SK-N-SH (cell line): ENCODE measurements around the gene NAPB. TPM values are rescaled to one million over a fixed set of nuclear protein-coding genes. Genes with fewer than 3 reads are reported as not detected.

Experiments used
- CTCF ChIA-PET: fragments of 300-600, 350-600 bp; formaldehyde crosslinking; extraction: SDS; loops from one replicate; lab custom pipeline; 2021; lab: Yijun Ruan, JAX
- POLR2A ChIA-PET: fragments of 350-600 bp; sonication (Branson Sonifier 250); formaldehyde crosslinking; extraction: SDS; loops from one replicate; lab custom pipeline; 2020; ENCODE audit warnings: antibody characterized with exemption, inconsistent platforms; lab: Yijun Ruan, JAX
- DNase-seq: peaks from one replicate; pipeline ENCODE4 v3.0.0; 2012
- H2AFZ ChIP-seq: fragments of 200-600 bp; sonication (generic); 2 replicates; pipeline ENCODE4 v1.8.1; 2016; ENCODE audit warnings: antibody characterized with exemption, mild to moderate bottlenecking, low read depth
- H3F3A ChIP-seq: fragments of 200-600 bp; sonication (generic); replicated peaks from 2 replicates; pipeline ENCODE3; 2016; ENCODE audit warnings: antibody characterized with exemption, mild to moderate bottlenecking; ENCODE audit not compliant: insufficient read depth
- H3K27ac ChIP-seq, 2 experiments: fragments of 200-500 bp in 1 of 2; fragments of 200-600 bp in 1 of 2; sonication (Bioruptor generic) in 1 of 2; sonication (generic), shearing (Covaris generic) in 1 of 2; 2 replicates each; pipeline versions ENCODE4 v1.5.1 to v1.6.1; 2014 to 2016; ENCODE audit warnings: low read depth in 2 of 2, inconsistent platforms in 1 of 2, low read length in 1 of 2, mild to moderate bottlenecking in 1 of 2, mixed read lengths in 1 of 2
- H3K27me3 ChIP-seq: fragments of 200-600 bp; sonication (generic), shearing (Covaris generic); 2 replicates; pipeline ENCODE4 v1.6.1; 2016; ENCODE audit warnings: mixed run types; ENCODE audit not compliant: insufficient read depth
- H3K36me3 ChIP-seq, 2 experiments: fragments of 200-500 bp in 1 of 2; fragments of 200-600 bp in 1 of 2; sonication (Bioruptor generic) in 1 of 2; sonication (generic) in 1 of 2; replicated peaks in 1 of 2; 2 replicates each; pipeline versions ENCODE3 to v1.5.1; 2014 to 2016; ENCODE audit warnings: low read length in 1 of 2, mild to moderate bottlenecking in 1 of 2; ENCODE audit not compliant: insufficient read depth in 2 of 2, control insufficient read depth in 1 of 2
- H3K4me1 ChIP-seq, 2 experiments: fragments of 200-500 bp in 1 of 2; fragments of 200-600 bp in 1 of 2; sonication (Bioruptor generic) in 1 of 2; sonication (generic), shearing (Covaris generic) in 1 of 2; 2 replicates each; pipeline versions ENCODE4 v1.5.1 to v1.6.1; 2014 to 2016; ENCODE audit warnings: low read depth in 1 of 2, low read length in 1 of 2, mixed run types in 1 of 2; ENCODE audit not compliant: insufficient read depth in 2 of 2, control insufficient read depth in 1 of 2
- H3K4me2 ChIP-seq: fragments of 200-600 bp; sonication (generic), shearing (Covaris generic); 2 replicates; pipeline ENCODE4 v1.6.1; 2017; ENCODE audit warnings: mixed run types
- H3K4me3 ChIP-seq, 2 experiments: fragments of 200-500 bp in 1 of 2; fragments of 200-600 bp in 1 of 2; sonication (Bioruptor generic) in 1 of 2; sonication (generic), shearing (Covaris generic) in 1 of 2; 2 replicates each; pipeline versions ENCODE4 v1.5.1 to v1.8.1; 2014 to 2016; ENCODE audit warnings: low read depth in 2 of 2, inconsistent platforms in 1 of 2, low read length in 1 of 2, mild to moderate bottlenecking in 1 of 2, mixed read lengths in 1 of 2, moderate library complexity in 1 of 2
- H3K79me2 ChIP-seq: fragments of 200-600 bp; sonication (generic); 2 replicates; pipeline ENCODE4 v1.8.1; 2017; ENCODE audit warnings: mild to moderate bottlenecking; ENCODE audit not compliant: insufficient read depth
- H3K9ac ChIP-seq: fragments of 200-600 bp; sonication (generic); 2 replicates; pipeline ENCODE4 v1.6.1; 2017; ENCODE audit warnings: mixed run types
- H3K9me2 ChIP-seq: fragments of 200-600 bp; sonication (generic); 2 replicates; pipeline ENCODE4 v1.6.1; 2017; ENCODE audit warnings: mixed run types
- H3K9me3 ChIP-seq: fragments of 200-600 bp; sonication (generic); 2 replicates; pipeline ENCODE4 v1.6.1; 2017; ENCODE audit warnings: mixed run types, mild to moderate bottlenecking, moderate library complexity
- H4K20me1 ChIP-seq: fragments of 200-600 bp; sonication (generic); 2 replicates; pipeline ENCODE4 v1.6.1; 2017; ENCODE audit warnings: mild to moderate bottlenecking, mixed run types; ENCODE audit not compliant: insufficient read depth
- CTCF ChIP-seq: fragments of 200-600 bp; sonication (generic); IDR thresholded peaks from 2 replicates; pipeline ENCODE4 v1.6.1; 2017; ENCODE audit warnings: antibody characterized with exemption, mild to moderate bottlenecking, moderate library complexity
- PBX3 ChIP-seq: IDR thresholded peaks from 2 replicates; pipeline ENCODE4; 2012
- RXRA ChIP-seq: IDR thresholded peaks from 2 replicates; pipeline ENCODE4 v1.4.0; 2012; ENCODE audit warnings: low read depth, mild to moderate bottlenecking, borderline replicate concordance
- TEAD4 ChIP-seq: IDR thresholded peaks from 2 replicates; pipeline ENCODE4 v1.4.0; 2012; ENCODE audit warnings: mild to moderate bottlenecking, borderline replicate concordance; ENCODE audit not compliant: insufficient read depth
- WGBS: methylation state at CpG from one replicate; pipeline ENCODE4 v1.1.6; 2017; ENCODE audit warnings: low lambda C conversion rate; 5-methylcytosine and 5-hydroxymethylcytosine counted together
- polyA plus RNA-seq, 3 experiments: library from polyadenylated mRNA; depleted of rRNA; stranded (reverse); fragments of >200 nt; gene quantifications; 2 replicates each; pipeline ENCODE4 v1.2.3, GENCODE V29; 2012

NAPB gene
- polyA plus RNA-seq, 1 of the 3 experiments (the other 2 are of a cell fraction), result 3.0 TPM

GRCh38 chr20:23399568-23400241, 21.6 kb downstream of the NAPB start:
- Histone ChIP-seq H3K9me3 (no peaks in the 10 kb centered on the region), H4K20me1 (peaks cover 8% of the 10 kb centered on the region; the same call in 1 of the 2 replicates), H3K4me2 (peak overlapping the region; percentile 17), H3K27ac (peak overlapping the region in 1 of 2 experiments; percentile 33; a peak in 2 of 4 replicates), H3F3A (peaks cover 20% of the 10 kb centered on the region)
- WGBS, result 56% methylated on average over 6 of the region's 6 CpGs
- CTCF ChIA-PET, result interaction anchor here (0.7 kb wide), 1 partner anchor 10 kb away, joined by 3 read pairs; no protein-coding TSS in a partner anchor
- DNase-seq, result no peak
- TF ChIP-seq PBX3, result no peak
- TF ChIP-seq CTCF, result peak; percentile 25; the same call in 1 of the 2 replicates
- no peak for TF ChIP-seq RXRA
- TF ChIP-seq, all 33 proteins: peak for 1
- H3K27me3 ChIP-seq, result no peaks in the 10 kb centered on the region
- peaks cover 21% of the 10 kb centered on the region; the same call in 1 of the 2 replicates for H3K79me2 ChIP-seq
- no peak overlapping the region; a peak in 1 of 4 replicates for H3K4me3 ChIP-seq
- peaks cover 5 to 9% of the 10 kb centered on the region in 2 experiments for H3K36me3 ChIP-seq
- no peak overlapping the region for H3K9ac ChIP-seq
- H2AFZ ChIP-seq, result no peak overlapping the region
- H3K4me1 ChIP-seq, result peaks cover 3 to 10% of the 10 kb centered on the region in 2 experiments; a peak in 2 of 4 replicates
- H3K9me2 ChIP-seq, result no peaks in the 10 kb centered on the region
- POLR2A ChIA-PET, result no interaction called here

GRCh38 chr20:23397961-23398360, 23.3 kb downstream of the NAPB start:
- peaks cover 9% of the 10 kb centered on the region; the same call in 1 of the 2 replicates for H3K79me2 ChIP-seq
- no peak overlapping the region for H2AFZ ChIP-seq
- no peak for DNase-seq

More at GRCh38 chr20:23397961-23398360, 23.3 kb downstream of the NAPB start:
- no peak overlapping the region for H3K4me3 ChIP-seq
- no peak for TF ChIP-seq TEAD4
- TF ChIP-seq PBX3, result no peak
- peak overlapping the region; percentile 3; the same call in 1 of the 2 replicates for H3K9ac ChIP-seq
- no peaks in the 10 kb centered on the region for H3K9me2 ChIP-seq
- peak overlapping the region in 1 of 2 experiments; percentile 4; a peak in 1 of 4 replicates for H3K27ac ChIP-seq
- H3K4me2 ChIP-seq, result no peak overlapping the region
- no peaks in the 10 kb centered on the region for H3K9me3 ChIP-seq
- H3F3A ChIP-seq, result peaks cover 20% of the 10 kb centered on the region
- peaks cover 3 to 10% of the 10 kb centered on the region in 2 experiments; a peak in 2 of 4 replicates for H3K4me1 ChIP-seq
- POLR2A ChIA-PET, result no interaction called here
- 0 out of 2 replicates have a peak, but pooled peaks cover 5% of the 10 kb centered on the region for H4K20me1 ChIP-seq
- 94% methylated on average over 2 of the region's 2 CpGs for WGBS
- H3K27me3 ChIP-seq, result no peaks in the 10 kb centered on the region
- peaks cover 11 to 23% of the 10 kb centered on the region in 2 experiments for H3K36me3 ChIP-seq
- CTCF ChIA-PET, result no interaction called here
